Activated CD4-positive, alpha-beta T cell treated with anti-CD3 and anti-CD28 coated beads, Interleukin-2, amount 50 U/mL, for 24 hours (primary cell): Measurements from ENCODE around the gene ZSWIM9.

ENCODE experiments used
- DNase-seq, 2 donors: peaks; one replicate each; pipeline ENCODE4 v3.0.0-alpha.2; 2020; ENCODE audit warnings: low read depth in 1 of 2, low spot score in 1 of 2

Gene ZSWIM9

GRCh38 chr19:48169939-48170803 lies at the start of gene ZSWIM9, which contains the start of gene LIG1:
Gene ZSWIM9, plus strand, starts transcription at chr19:48170680. Its CDS starts 1,123 bp downstream, at chr19:48171803.
Gene LIG1, minus strand, starts transcription at chr19:48170344. Its CDS starts 4,778 bp downstream, at chr19:48165566.
- peak; percentile 83 to 85 for DNase-seq

GRCh38 chr19:48121066-48121465 lies 49.4 kb upstream of the ZSWIM9 start:
- DNase-seq: no peak

- DNase-seq: no peak
These were observed 48.5 kb upstream of the ZSWIM9 start for GRCh38 chr19:48121909-48122371.

GRCh38 chr19:48122421-48122820 lies 48.1 kb upstream of the ZSWIM9 start:
- no peak for DNase-seq

GRCh38 chr19:48123907-48124651 lies 46.4 kb upstream of the ZSWIM9 start:
- peak in 1 of 2 donors; percentile 9 for DNase-seq

- no peak for DNase-seq
These were observed 42.9 kb upstream of the ZSWIM9 start for GRCh38 chr19:48127561-48127960.

GRCh38 chr19:48133094-48133493 lies 37.4 kb upstream of the ZSWIM9 start:
- DNase-seq: no peak

GRCh38 chr19:48135411-48135810 lies 35.1 kb upstream of the ZSWIM9 start:
- DNase-seq: no peak

- DNase-seq: no peak
These were observed 33.9 kb upstream of the ZSWIM9 start for GRCh38 chr19:48136547-48136946.

GRCh38 chr19:48137411-48137810 lies 33.1 kb upstream of the ZSWIM9 start:
- no peak for DNase-seq

- DNase-seq: no peak
These were observed 31.4 kb upstream of the ZSWIM9 start for GRCh38 chr19:48139053-48139452.

- DNase-seq: no peak
These were observed 22.8 kb upstream of the ZSWIM9 start for GRCh38 chr19:48147597-48148175.

- DNase-seq: no peak
These were observed 21.9 kb upstream of the ZSWIM9 start for GRCh38 chr19:48148576-48148975.

- DNase-seq: no peak
These were observed 21.1 kb upstream of the ZSWIM9 start for GRCh38 chr19:48149430-48149829.

GRCh38 chr19:48152551-48152950 lies 17.9 kb upstream of the ZSWIM9 start:
- DNase-seq: peak; percentile 43 to 55

- DNase-seq: no peak
These were observed 16.5 kb upstream of the ZSWIM9 start for GRCh38 chr19:48154003-48154402.

GRCh38 chr19:48158210-48158790 lies 12.2 kb upstream of the ZSWIM9 start:
- no peak for DNase-seq

GRCh38 chr19:48168689-48169088 lies 1.8 kb upstream of the ZSWIM9 start:
- no peak for DNase-seq

GRCh38 chr19:48169578-48169938 lies 922 bp upstream of the ZSWIM9 start:
- DNase-seq: peak; percentile 82 to 89

GRCh38 chr19:48170817-48171347 lies 402 bp downstream of the ZSWIM9 start:
- DNase-seq: peak in 1 of 2 donors; percentile 7

GRCh38 chr19:48171710-48172109 lies 1.2 kb downstream of the ZSWIM9 start:
- no peak for DNase-seq
